ENCODE data around the gene ST3GAL2.
"Not testable (repeated sequence)": the region's sequence is repeated elsewhere in the genome, so short reads cannot be mapped to it uniquely, and the experiment has no call there.

Gene ST3GAL2

DNA sequence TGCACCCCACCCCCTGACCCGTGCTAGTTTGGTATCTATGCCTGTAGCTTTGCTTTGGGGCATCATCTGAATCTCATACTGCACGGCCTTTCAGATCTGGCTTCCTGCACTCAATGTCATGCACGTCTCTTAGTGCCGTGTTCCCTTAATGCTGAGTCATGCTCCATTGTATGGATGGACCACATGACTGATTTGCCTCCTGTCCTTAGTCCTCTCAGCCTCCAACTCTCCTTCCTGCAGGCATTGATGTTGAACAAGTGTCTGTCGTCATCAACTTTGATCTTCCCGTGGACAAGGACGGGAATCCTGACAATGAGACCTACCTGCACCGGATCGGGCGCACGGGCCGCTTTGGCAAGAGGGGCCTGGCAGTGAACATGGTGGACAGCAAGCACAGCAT is 106.2 kb downstream of the ST3GAL2 start:
- not testable (repeated sequence) for DNase-seq (ENCODE audit: low spot score)

DNA sequence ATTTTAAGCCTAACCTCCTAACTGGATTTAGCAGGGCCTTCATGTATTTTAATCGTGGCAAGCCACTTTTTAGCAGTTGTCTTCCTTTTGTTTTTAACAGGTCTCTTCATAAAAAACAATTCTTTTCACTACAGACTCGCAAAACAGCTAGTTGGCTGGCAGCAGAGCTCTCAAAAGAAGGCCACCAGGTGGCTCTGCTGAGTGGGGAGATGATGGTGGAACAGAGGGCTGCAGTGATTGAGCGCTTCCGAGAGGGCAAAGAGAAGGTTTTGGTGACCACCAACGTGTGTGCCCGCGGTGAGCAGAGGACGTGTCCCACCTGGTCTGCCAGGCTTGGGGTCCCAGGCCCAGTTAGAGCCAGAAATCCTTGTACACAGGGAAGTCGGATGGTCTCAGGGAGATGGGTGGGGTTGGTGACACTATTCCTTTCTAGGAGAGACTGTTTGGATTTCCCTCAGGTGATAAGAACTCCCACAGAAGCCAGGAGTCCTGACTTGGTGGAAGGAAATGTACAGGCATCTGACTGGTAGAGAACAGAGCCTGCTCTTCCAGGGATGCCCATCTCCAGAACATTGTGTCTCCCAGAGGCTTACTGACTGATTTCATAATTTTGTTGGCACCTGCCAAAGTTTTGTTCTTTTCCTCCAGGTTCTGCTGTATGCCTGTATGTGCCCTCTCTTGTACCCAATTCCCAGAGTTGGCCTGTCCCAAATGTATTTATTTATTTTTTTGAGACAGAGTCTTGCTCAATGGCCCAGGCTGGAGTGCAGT is 107.1 kb downstream of the ST3GAL2 start:
- no peak for DNase-seq (ENCODE audit: low spot score)

DNA sequence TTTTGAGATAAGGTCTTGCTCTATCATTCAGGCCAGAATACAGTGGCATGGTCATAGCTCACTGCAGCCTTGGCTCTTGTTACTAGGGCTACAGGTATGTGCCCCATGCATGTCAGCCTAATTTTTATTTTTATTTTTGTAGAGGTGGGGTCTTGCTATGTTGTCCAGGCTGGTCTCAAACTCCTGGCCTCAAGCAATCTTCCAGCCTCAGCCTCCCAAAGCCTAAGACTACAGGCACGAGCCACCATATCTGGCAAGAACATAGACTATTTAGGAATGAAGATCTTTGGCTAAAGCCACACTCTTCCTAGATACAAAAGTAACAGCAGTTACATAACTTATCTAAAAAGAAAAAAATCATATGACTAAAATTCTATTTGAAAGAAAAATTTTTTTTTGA is 107.8 kb downstream of the ST3GAL2 start:
- no peak for DNase-seq (ENCODE audit: low spot score)

Measured in left forelimb (tissue), 1 donor.